Measurements from ENCODE around the gene USP54.

DNA sequence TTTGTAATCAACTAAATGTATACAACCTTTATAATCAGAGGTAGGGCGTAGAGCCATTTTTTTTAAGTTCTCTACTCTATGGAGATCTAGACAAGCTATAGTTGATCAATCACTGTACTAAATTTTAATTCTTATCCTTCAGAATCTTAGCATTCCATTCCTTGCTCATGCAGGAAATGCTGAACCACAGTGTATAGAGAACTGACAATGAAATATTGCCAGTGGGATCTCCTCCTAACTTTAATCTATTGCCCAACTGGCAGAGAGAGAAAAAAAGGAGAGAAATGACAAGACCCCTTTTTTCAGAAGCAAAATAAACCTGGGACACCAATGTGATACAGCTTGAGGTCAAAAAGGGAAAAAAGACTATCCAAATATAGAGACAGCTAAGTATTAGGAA lies 68.9 kb downstream of the USP54 start:
- TF ChIP-seq, protein P1, sequence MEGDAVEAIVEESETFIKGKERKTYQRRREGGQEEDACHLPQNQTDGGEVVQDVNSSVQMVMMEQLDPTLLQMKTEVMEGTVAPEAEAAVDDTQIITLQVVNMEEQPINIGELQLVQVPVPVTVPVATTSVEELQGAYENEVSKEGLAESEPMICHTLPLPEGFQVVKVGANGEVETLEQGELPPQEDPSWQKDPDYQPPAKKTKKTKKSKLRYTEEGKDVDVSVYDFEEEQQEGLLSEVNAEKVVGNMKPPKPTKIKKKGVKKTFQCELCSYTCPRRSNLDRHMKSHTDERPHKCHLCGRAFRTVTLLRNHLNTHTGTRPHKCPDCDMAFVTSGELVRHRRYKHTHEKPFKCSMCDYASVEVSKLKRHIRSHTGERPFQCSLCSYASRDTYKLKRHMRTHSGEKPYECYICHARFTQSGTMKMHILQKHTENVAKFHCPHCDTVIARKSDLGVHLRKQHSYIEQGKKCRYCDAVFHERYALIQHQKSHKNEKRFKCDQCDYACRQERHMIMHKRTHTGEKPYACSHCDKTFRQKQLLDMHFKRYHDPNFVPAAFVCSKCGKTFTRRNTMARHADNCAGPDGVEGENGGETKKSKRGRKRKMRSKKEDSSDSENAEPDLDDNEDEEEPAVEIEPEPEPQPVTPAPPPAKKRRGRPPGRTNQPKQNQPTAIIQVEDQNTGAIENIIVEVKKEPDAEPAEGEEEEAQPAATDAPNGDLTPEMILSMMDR (conservative IDR thresholded peaks at IDR 0.05; ENCODE audit: low read depth in 2 of 2), result no peak
- no peak for TF ChIP-seq EZH2phosphoT487 (IDR thresholded peaks at IDR 0.05; ENCODE audit: unreplicated experiment)
- TF ChIP-seq ZNF331 (CRISPR knock-in tag; IDR thresholded peaks at IDR 0.05; ENCODE audit: low read depth), result no peak
- no peak for TF ChIP-seq EZH2 (IDR thresholded peaks at IDR 0.05; ENCODE audit: low read depth, unreplicated experiment)

Measured in GM23338 (cell line).